Heart left ventricle (tissue), 16 donors: ENCODE data around the gene SUPT6H. TPM values are rescaled to one million over a fixed set of nuclear protein-coding genes. Genes with fewer than 3 reads are reported as not detected.

Experiments
- ATAC-seq, 4 donors: fragments of 200-7000 bp; cut with Tn5 transposase; one replicate each; pipeline ENCODE4 v1.9.1; 2020 to 2022; ENCODE audit warnings: moderate library complexity in 4 of 4, mild to moderate bottlenecking in 3 of 4, moderate number of reproducible peaks in 1 of 4
- DNase-seq, 5 donors: peaks; one replicate each; pipeline ENCODE4 v3.0.0-alpha.2; 2020
- H3K27ac ChIP-seq, 12 donors: fragments of 200-600 bp; sonication (generic) in 4 of 12; one replicate each; pipeline versions ENCODE4 v1.5.0 to v1.8.0; 2016 to 2022; ENCODE audit warnings: mild to moderate bottlenecking in 2 of 12
- H3K27me3 ChIP-seq, 9 donors: fragments of 200-600 bp; sonication (generic) in 2 of 9; one replicate each; pipeline versions ENCODE4 v1.5.1 to v1.8.0; 2016 to 2022; ENCODE audit warnings: mild to moderate bottlenecking in 3 of 9
- H3K36me3 ChIP-seq, 9 donors: fragments of 200-600 bp; sonication (generic) in 2 of 9; one replicate each; pipeline versions ENCODE4 v1.5.0 to v1.8.0; 2018 to 2022; ENCODE audit warnings: mild to moderate bottlenecking in 2 of 9
- H3K4me1 ChIP-seq, 12 donors: fragments of 200-600 bp; sonication (generic) in 4 of 12; one replicate each; pipeline versions ENCODE4 v1.5.0 to v1.8.0; 2016 to 2022; ENCODE audit warnings: mild to moderate bottlenecking in 3 of 12
- H3K4me3 ChIP-seq, 12 donors: fragments of 200-600 bp; sonication (generic) in 4 of 12; one replicate each; pipeline versions ENCODE4 v1.5.0 to v1.8.0; 2017 to 2022; ENCODE audit warnings: mild to moderate bottlenecking in 9 of 12, moderate library complexity in 4 of 12
- H3K9me3 ChIP-seq, 12 donors: fragments of 200-600 bp; sonication (generic) in 4 of 12; one replicate each; pipeline versions ENCODE4 v1.5.0 to v1.8.0; 2016 to 2022; ENCODE audit warnings: mild to moderate bottlenecking in 1 of 12
- POLR2A ChIP-seq, 2 donors: fragments of 450-650 bp; IDR thresholded peaks; one replicate each; pipeline ENCODE4 v1.6.1; 2017; ENCODE audit warnings: antibody characterized with exemption in 2 of 2, mild to moderate bottlenecking in 2 of 2, moderate library complexity in 2 of 2
- WGBS, 4 donors: extraction: QIAGEN DNeasy Blood & Tissue Kit in 2 of 4; methylation state at CpG; one replicate each; pipeline versions ENCODE4 v1.1.5 to v1.1.7; 2013 to 2018; 5-methylcytosine and 5-hydroxymethylcytosine counted together
- intact Hi-C, 10 donors: fragments of 100-400 bp; cut with DNase I; formaldehyde crosslinking; loops; one replicate each; pipeline versions ENCODE4 v1.11.1 to v1.14.2; 2022
- polyA plus RNA-seq, 2 donors: library from polyadenylated mRNA; stranded (reverse); fragments of 200-250 nt; gene quantifications; one replicate each; pipeline ENCODE4 v1.2.3, GENCODE V29; 2013
- total RNA-seq, 9 donors: library from RNA; depleted of rRNA in 2 of 9; stranded (reverse); fragments of >200 nt in 2 of 9; fragmentation: NEBNext Ultra II Directional in 3 of 9; extraction: Animal tissue kit (Norgen Biotek cat#: 25700) in 3 of 9; gene quantifications; one replicate each; pipeline versions ENCODE4 v1.1.0 to v1.2.4, GENCODE V29; 2016 to 2023
- TF ChIP-seq, protein P1 (sequence below), 12 donors: fragments of 200-600 bp; sonication (generic) in 4 of 12; IDR thresholded peaks; one replicate each; pipeline versions ENCODE4 v1.5.0 to v1.8.0; 2018 to 2022; ENCODE audit warnings: antibody characterized with exemption in 12 of 12, mild to moderate bottlenecking in 5 of 12
- donor health status: ischemic (EF 13 %, LVEDD 7.1; RV severe dilation, severe dysfunction).
- donor health status: healthy with polysubstance abuse.
- donor health status: DM: no; HTN: yes; CAD: no.
- donor health status: DM: no; HTN: no; CAD: no.
- donor health status: ischemic (EF 25% LVEDD 6.9; RV normal size, moderate dysfunction).
- donor health status: ischemic (EF 25% LVEDD 5.7; RV mildly dilated, moderate dysfunction).
- donor health status: healthy.
- donor health status: DM: yes; HTN: yes; CAD: no.
- donor health status: ischemic (EF 35%, LVEDD 5.7; RV mildly dilated, moderate dysfunction).
- donor health status: nonischemic (EF 11% LVEDD 7.7; RV severe dilation, severe dysfunction).
- donor health status: DM: yes; HTN: yes; CAD: no.
- donor health status: PGD.
- donor health status: ischemic (EF 29% LVEDD 5.4; RV normal size, mild dysfunction).
- donor health status: nonischemic (EF 23%, LVEDD 6.1; RV moderate dilation, normal function).

The SUPT6H gene
- total and polyA plus RNA-seq, 11 donors, result 31.7 to 91.6 (median 43.5) TPM

DNA sequence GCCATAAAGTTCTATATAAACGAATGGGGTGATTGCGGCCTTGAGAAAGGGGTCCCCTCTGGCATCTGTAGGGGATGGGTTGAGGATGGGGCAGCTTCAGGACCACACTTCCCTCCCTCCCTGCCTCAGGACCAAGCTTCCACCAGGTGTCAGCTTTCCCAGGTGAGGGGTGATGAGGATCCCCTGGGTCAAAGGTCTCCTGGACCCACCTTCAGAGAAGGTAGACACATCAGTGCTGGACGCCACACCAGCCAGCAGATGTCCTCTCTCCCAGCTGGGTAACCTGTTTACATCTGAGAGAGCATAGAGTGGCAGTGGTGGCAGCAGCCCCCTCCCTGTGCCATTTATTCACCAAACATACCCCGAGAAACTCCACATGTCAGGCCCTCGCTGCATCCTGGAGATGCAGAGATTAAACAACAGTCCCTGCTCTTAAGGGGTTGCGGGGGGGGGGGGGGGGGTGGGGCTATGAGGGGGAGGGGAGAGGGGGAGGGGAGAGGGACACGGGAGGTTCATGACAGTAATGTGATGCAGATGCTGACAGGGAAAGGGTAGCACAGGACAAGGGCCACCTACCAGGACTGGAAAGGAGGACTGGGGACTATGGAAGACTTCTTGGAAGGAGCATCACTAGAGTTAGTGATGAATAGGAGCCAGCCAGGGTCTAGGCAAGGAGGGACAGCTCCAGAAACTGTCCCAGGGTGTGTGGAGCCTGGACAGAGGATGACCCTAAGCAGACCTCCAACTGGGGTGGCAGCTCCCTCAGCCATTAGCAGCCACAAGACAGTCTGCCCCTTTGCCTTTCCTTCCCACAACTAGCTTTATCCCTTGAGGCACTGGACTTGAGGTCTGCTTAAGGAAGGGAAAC, 44.7 kb downstream of the SUPT6H start:
- ATAC-seq (no peak), DNase-seq (no peak)
- no peak overlapping the region for H3K27ac ChIP-seq
- intact Hi-C loops, result no loop called here
- TF ChIP-seq POLR2A (IDR thresholded peaks at IDR 0.05), result no peak
- TF ChIP-seq, protein P1, sequence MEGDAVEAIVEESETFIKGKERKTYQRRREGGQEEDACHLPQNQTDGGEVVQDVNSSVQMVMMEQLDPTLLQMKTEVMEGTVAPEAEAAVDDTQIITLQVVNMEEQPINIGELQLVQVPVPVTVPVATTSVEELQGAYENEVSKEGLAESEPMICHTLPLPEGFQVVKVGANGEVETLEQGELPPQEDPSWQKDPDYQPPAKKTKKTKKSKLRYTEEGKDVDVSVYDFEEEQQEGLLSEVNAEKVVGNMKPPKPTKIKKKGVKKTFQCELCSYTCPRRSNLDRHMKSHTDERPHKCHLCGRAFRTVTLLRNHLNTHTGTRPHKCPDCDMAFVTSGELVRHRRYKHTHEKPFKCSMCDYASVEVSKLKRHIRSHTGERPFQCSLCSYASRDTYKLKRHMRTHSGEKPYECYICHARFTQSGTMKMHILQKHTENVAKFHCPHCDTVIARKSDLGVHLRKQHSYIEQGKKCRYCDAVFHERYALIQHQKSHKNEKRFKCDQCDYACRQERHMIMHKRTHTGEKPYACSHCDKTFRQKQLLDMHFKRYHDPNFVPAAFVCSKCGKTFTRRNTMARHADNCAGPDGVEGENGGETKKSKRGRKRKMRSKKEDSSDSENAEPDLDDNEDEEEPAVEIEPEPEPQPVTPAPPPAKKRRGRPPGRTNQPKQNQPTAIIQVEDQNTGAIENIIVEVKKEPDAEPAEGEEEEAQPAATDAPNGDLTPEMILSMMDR (IDR thresholded peaks at IDR 0.05), result no peak
- WGBS, 4 donors, result 63 to 73% (median 67%) methylated on average over 6 to 7 of the region's 7 CpGs
- H3K36me3 ChIP-seq, result peaks cover 0 to 32% (median 27%) of the 10 kb centered on the region in 9 donors
- no peaks in the 10 kb centered on the region for H3K27me3 ChIP-seq
- no peaks in the 10 kb centered on the region for H3K9me3 ChIP-seq
- no peak overlapping the region for H3K4me3 ChIP-seq
- H3K4me1 ChIP-seq, result peaks cover 0 to 17% (median 7%) of the 10 kb centered on the region in 12 donors

DNA sequence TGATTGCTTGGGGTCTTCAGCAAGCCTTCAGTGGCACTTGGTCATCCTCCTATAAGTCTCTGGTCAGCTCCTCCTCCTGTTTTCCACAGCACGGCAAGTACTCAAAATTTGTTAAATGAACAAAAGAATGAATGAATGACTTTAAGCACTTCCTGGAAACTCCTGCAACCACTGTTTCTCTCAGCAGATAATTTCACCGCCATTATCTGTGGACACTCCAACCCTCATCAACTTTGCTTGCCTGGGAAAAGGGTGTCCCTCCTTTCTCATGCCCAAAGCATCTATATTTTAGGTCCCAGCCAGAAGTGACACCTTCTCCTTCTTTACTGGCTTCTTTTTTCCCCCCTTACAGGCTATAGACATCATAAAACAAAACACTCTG, 45.3 kb downstream of the SUPT6H start:
- intact Hi-C loops, result no loop called here
- ATAC-seq, result no peak
- H3K36me3 ChIP-seq, result peaks cover 0 to 26% (median 21%) of the 10 kb centered on the region in 9 donors
- H3K27me3 ChIP-seq, result no peaks in the 10 kb centered on the region
- TF ChIP-seq POLR2A (IDR thresholded peaks at IDR 0.05), result no peak
- TF ChIP-seq, protein P1 (IDR thresholded peaks at IDR 0.05), result no peak
- no peaks in the 10 kb centered on the region for H3K9me3 ChIP-seq
- peaks cover 0 to 23% (median 11%) of the 10 kb centered on the region in 12 donors for H3K4me1 ChIP-seq
- no peak for DNase-seq
- H3K27ac ChIP-seq, result no peak overlapping the region
- H3K4me3 ChIP-seq, result no peak overlapping the region
- 76 to 87% (median 81%) methylated on average over 2 of the region's 2 CpGs for WGBS, 4 donors

DNA sequence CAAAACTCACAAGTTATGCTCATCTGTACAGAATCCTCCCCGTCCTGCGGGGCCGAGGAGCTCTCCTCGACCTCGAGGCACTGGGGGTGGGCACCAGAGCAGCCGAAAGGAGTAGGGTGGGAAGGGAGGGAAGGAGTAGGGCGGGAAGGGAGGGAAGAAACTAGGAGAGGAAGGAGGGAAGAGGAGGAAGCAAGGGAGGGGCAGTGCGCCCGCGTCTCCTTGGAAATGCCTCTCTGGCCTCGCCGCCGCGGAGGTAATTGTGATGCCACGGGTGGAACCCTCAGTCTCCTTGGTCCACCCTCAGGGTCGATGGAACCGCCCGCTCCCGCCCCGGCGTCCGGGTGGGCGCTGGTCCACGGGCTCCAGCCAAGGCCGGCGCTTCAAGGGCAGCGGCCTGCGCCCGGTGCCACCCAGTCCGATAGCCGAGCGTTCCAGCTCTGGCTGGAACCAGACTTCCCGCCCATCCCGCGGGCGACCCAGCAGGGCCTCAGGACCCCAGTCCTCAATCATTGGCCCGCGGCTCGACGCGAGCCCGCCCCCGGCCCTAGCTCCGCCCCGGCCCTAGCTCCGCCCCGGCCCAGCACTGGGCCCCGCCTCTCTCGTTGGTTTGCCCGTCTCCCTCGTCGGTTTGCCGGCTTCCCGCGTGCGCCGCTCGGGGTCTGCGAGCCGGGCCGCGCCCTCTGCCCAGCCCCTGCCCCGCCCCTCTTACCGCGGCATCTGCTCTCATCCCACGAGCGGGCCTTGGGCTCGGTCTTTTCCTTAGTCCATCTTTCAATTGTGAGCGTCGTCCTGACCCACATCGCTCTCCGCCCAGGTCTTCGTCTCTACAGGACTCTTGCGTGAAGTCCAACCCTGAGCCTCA, 49.1 kb downstream of the SUPT6H start:
- H3K27ac ChIP-seq, result peak overlapping the region; percentile 54 to 97 (median 93)
- intact Hi-C loops, result loop anchor here in 4 of 10 donors (2.0 to 10.0 kb wide), 4 partner anchors 46 to 66 kb away; partner anchors contain the start of genes BLTP2 (in 2 of the 4), SDF2 (in 2 of the 4) and SUPT6H (in 2 of the 4)
- H3K27me3 ChIP-seq, result no peaks in the 10 kb centered on the region
- H3K9me3 ChIP-seq, result no peaks in the 10 kb centered on the region
- H3K4me1 ChIP-seq, result peaks cover 0 to 29% (median 14%) of the 10 kb centered on the region in 12 donors
- peak; percentile 90 to 95 (median 91) for DNase-seq
- peak overlapping the region; percentile 22 to 93 (median 72) for H3K4me3 ChIP-seq
- peak; percentile 85 to 96 (median 94) for ATAC-seq
- H3K36me3 ChIP-seq, result peaks cover 0 to 20% (median 11%) of the 10 kb centered on the region in 9 donors
- WGBS, 4 donors, result 1% methylated on average over 58 to 74 of the region's 74 CpGs
- TF ChIP-seq, protein P1 (IDR thresholded peaks at IDR 0.05), result no peak
- TF ChIP-seq POLR2A (IDR thresholded peaks at IDR 0.05), result peak in 1 of 2 donors; percentile 92
